ENCODE data around the gene DHX32. TPM values are rescaled to one million over a fixed set of nuclear protein-coding genes. Genes with fewer than 3 reads are reported as not detected.

DHX32 gene
- total RNA-seq, 1 experiment from 2014 or later: 12.0 TPM

- H2AFZ ChIP-seq (ENCODE audit: low read length): no peak overlapping the region
- no peak overlapping the region for H3K9ac ChIP-seq (ENCODE audit: extremely low read depth, insufficient read length, low read length)
- no peak overlapping the region for H2BK15ac ChIP-seq (ENCODE audit: low read depth, low read length)
- H2BK120ac ChIP-seq (ENCODE audit: low read depth, low read length, poor library complexity, severe bottlenecking): no peak overlapping the region
- H3K27me3 ChIP-seq (ENCODE audit: insufficient read depth, low read length): no peaks in the 10 kb centered on the region
- no peak overlapping the region for H4K8ac ChIP-seq (replicated peaks; ENCODE audit: insufficient read length, low read depth, low read length)
- H4K20me1 ChIP-seq (ENCODE audit: control insufficient read depth, insufficient read depth, insufficient read length): no peaks in the 10 kb centered on the region
- no peak overlapping the region for H3K23ac ChIP-seq (ENCODE audit: insufficient read length, low read depth, low read length)
- Mint-ChIP-seq H3K4me3 (peak overlapping the region; percentile 46 to 67; a peak in 4 of 5 replicates), H3K4me1 (peaks cover 27 to 28% of the 10 kb centered on the region in 2 experiments), H3K27ac (peak overlapping the region; percentile 79 to 92 (median 83); a peak in 6 of 7 replicates), H3K27me3 (ENCODE audit: low read depth) (peaks cover 10% of the 10 kb centered on the region), H3K36me3 (ENCODE audit: insufficient read depth in 1 of 3, low read depth in 3 of 3) (peaks cover 33 to 38% (median 35%) of the 10 kb centered on the region in 3 experiments), H3K9me3 (peaks cover 14 to 20% of the 10 kb centered on the region in 2 experiments)
- H3K4me2 ChIP-seq (ENCODE audit: insufficient read depth, insufficient read length, low read length): peak overlapping the region; percentile 30
- H3K79me1 ChIP-seq (ENCODE audit: insufficient read depth, low read depth, low read length, poor library complexity, severe bottlenecking): no peaks in the 10 kb centered on the region
- H3K9me3 ChIP-seq (ENCODE audit: control insufficient read depth, low read depth, low read length): peaks cover 10% of the 10 kb centered on the region
- no peak overlapping the region for H2AK5ac ChIP-seq (ENCODE audit: insufficient read length, low read length)
- no peak overlapping the region for H2BK20ac ChIP-seq (ENCODE audit: low read depth, low read length, poor library complexity, severe bottlenecking)
- H3K4ac ChIP-seq (ENCODE audit: low read depth, low read length): no peak overlapping the region
- no peak overlapping the region for H3K14ac ChIP-seq (ENCODE audit: insufficient read depth, low read length)
- no peak overlapping the region for H4K5ac ChIP-seq (ENCODE audit: insufficient read length, low read depth, low read length)
- H3K27ac ChIP-seq (ENCODE audit: insufficient read length, low read depth, low read length): no peak overlapping the region
- H2BK5ac ChIP-seq (ENCODE audit: insufficient read length, low read length): no peak overlapping the region
- no peak overlapping the region for H4K91ac ChIP-seq (ENCODE audit: insufficient read length, low read depth, low read length)
- H3K4me1 ChIP-seq (ENCODE audit: insufficient read depth, low read length): peaks cover 7% of the 10 kb centered on the region
- WGBS (ENCODE audit: extremely low coverage, insufficient read length, low lambda C conversion rate): no CpG with 5 or more reads among the region's 6 CpGs
- H3K18ac ChIP-seq (ENCODE audit: insufficient read length, low read depth, low read length): peak overlapping the region; percentile 34
- DNase-seq: no peak
- H3K79me2 ChIP-seq (ENCODE audit: insufficient read depth, low read length): no peaks in the 10 kb centered on the region
- no peak for TF ChIP-seq CTCF (conservative IDR thresholded peaks at IDR 0.05)
- H2BK12ac ChIP-seq (ENCODE audit: insufficient read length, low read depth, low read length): peak overlapping the region; percentile 4
- peaks cover 2% of the 10 kb centered on the region for H3K23me2 ChIP-seq (ENCODE audit: insufficient read length, low read depth, low read length, poor library complexity, severe bottlenecking)
- H3T11ph ChIP-seq (ENCODE audit: low read length): no peak overlapping the region
- no peak overlapping the region for H3K56ac ChIP-seq (ENCODE audit: insufficient read length, low read depth, low read length)
These were observed 373 bp downstream of the DHX32 start for GRCh38 chr10:125880719-125881118.
